Cerebellar nuclear complex (tissue), 1 donor: ENCODE data around the gene FARP1.

ENCODE experiments used
- DNase-seq, 2 experiments: peaks; one replicate each; lab custom pipeline; 2025; lab: John Stamatoyannopoulos, UW

The FARP1 gene

GRCh38 chr13:98308086-98308911 is 165.4 kb downstream of the FARP1 start:
- no peak for DNase-seq

DNA sequence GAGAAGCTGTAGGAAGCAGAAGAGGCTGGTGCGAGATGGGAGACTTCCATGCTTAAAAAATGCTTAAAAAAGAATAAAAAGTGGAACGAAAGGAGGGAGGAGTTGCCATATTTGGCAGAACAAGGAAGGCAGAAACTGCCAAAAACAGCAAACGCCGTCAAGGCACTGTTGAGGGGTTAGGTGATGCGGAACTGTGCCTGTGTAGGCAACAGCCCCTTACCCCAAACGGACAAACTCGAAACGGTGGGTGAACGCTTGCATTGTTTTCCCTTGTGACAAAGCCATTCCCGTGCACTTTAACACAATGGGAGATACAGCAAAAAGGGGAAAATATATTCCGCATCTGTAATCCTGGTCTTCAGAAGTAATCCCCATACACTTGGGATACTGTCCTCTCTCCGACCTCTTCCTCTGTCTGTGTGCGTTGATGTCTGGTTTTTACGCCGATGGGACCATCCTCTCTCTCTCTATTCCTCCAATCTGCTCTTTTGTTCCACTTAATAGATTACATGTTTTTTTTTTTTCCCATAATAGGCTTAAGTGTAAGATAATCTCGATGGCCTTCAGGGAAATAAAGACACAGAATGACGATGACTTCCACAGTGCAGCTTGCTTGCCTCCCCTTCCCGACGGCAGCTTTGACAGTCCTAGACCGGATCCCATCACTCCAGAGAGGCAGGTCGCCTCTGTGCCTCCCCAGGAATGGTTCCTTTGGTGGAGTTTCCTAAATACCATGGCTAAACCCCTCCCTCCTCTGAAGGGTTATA is 166.9 kb downstream of the FARP1 start:
- DNase-seq = no peak

DNA sequence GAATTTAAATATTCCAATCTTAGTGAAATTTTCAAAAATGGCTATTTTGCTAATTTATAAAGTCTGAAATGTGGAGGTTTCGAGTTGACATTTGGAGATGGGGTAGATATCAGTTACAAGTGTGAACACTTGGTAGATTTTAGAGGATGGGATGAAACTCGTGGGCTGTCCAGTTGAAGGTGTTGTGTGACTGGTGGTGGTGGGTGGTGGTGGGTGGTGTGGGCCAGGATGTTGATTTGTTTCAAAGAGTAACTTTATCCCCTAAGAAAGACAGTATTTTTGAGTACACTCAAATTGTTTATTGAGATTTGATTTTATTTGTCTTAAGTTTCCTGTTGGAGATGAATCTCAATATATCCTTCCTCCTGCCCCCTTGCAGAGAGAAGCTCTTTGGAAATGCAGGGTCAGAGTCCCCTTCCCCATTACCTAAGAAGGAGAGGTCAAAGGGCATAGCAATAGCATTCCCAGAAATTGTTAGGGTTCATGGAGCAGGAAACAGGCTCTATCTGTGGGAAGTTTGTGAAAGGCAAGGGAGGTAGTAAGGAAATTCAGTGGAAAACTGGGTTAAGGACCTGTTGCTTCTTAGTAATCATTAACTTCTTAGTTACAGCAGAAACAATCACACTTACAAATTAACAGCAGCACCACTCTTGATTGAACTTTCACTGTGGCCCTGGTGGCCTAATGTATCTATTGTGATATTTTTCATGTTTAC is 167.7 kb downstream of the FARP1 start:
- DNase-seq = no peak

DNA sequence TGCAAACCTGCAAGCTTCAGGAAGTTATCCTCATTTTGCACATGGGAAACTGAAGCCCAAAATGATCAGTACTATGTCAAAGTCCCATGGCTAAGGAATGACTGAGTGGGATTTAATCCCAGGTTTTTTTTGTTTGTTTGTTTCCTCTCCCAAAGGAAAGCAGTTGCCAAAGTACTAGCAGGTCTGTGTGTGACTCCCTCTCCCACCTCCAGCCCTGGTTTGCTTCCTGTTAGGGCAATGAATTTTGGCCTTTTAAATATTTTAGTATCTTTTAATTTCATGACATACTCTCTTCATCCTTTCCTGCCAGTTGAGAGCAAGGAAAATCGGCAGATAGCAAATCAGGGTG is 168.3 kb downstream of the FARP1 start:
- no peak for DNase-seq

DNA sequence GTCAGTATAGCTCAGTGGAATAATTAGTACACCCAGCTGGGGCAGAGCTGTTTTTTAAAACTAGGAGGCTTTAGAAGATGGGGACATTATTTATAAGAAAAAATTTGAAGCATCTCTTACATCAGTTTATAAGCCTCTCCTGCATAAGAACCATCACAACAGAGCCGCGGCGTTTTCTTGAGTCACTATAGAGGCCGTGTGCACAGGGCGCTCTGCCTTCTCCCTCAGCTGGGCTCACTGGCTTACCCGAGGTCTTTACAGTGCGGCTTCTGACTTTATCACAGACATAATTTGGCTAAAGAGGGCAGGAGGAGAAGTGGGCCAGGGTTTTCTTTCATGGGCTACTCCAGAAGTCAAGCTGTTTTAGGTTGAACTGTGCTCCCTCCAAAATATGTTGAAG is 169.7 kb downstream of the FARP1 start:
- DNase-seq = no peak

DNA sequence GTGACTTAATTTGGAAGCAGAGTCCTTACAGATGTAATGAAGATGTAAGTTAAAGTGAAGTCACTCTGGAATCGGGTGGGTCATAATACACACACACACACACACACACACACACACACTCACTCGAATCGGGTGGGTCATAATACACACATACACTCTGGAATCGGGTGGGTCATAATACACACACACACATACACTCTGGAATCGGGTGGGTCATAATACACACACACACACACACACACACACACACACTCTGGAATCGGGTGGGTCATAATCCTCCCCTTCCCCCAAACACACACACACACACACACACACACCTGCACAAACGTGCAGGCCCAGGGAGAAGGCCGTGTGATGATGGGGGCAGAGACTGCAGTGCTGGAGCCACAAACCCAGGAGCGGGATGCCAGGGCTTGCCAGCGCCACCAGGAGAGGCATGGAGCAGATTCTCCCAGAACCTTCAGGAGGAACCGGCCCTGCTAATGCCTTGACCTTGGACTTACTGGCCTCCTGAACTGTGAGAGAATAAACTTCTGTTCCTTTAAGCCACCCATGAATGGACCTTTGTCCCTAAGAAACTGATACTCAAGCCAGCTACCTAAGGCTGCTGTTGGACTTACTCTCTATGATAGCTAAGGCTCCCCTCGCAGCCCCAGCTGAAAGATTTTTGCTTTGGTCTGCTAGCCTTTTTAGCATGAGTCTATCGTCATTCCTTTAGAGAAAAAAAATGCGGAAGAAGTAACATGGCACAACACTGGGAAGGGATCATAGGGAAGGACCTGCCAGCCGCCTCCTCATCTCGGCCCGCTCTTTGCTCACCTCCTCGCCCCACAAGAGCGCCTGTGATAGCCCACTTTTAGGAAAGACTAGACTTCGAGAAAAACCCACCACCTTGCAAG is 170.4 kb downstream of the FARP1 start:
- DNase-seq = no peak

GRCh38 chr13:98313922-98314292 is 171.0 kb downstream of the FARP1 start:
- DNase-seq = no peak

GRCh38 chr13:98315466-98315865 is 172.6 kb downstream of the FARP1 start:
- DNase-seq = no peak

DNA sequence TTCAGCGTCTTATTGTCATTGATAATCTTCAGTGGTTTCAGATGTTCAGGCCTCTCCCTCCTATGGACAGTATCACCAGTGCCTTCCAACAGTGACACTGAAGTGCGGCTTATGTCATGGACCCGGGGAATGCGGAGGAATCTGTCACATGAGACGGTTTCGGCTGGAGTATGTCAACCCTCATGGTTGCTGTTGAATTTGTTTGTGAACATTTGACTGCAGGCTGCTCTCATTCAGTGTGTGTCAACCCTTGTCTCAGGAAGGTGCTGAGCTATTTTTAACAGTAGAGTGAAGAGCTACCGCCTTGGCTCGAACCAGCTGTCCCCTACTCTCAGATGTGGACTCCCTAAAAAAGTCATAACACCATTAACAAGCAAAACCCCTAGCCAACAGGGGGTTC is 173.0 kb downstream of the FARP1 start:
- DNase-seq = no peak

DNA sequence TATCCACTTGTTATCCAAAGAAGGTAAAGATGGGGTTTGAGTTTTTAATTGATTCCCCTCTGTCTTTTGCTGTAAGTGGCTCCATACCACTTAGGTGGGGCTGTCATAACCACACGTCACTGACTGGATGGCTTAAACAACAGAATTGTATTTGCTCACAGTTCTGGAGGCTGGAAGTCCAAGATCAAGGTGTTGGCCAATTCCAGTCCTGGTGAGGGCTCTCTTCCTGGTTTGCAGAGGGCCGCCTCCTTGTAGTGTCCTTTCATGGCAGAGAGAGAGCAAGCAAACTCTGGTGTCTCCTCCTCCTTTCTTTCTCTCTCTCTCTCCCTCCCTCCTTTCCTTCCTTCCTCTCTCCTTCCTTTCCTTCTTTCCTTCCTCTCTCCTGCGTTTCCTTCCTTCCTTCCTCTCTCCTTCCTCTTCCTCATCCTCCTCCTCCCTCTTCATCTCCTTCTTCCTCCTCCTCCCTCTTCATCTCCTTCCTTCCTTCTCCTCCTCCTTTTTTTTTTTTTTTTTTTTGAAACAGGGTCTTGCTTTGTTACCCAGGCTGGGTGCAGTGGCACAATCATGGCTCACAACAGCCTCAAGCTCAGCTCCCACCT is 174.8 kb downstream of the FARP1 start:
- DNase-seq = no peak

DNA sequence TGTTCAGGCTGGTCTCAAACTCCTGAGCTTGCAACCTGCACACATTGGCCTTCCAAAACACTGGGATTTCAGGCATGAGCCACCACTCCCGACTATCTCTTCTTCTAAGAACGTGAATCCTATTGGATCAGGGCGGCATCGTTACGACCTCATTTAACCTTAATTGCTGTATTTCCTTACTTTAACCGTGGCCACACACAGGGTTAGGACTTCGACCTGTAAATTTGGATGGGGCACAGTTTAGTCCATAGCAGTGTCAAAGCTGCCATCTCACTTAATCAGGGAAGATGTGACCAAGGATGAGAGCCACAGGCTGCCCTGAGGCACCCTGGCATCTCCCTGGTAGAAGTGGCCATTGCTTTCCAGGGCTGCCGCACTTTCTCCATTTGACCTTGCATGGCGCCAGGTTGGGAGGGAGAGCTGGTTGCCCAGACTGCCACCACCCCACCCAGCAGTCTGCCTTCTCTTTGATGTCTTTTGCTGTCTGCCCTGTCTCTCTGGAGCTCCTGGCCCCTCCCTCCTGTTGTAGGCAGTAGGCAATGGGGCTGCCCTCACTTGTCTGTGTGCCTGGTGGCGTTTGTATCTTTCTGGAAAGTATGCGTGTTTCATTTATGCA is 175.5 kb downstream of the FARP1 start:
- DNase-seq = no peak

GRCh38 chr13:98320561-98321105 is 177.7 kb downstream of the FARP1 start:
- no peak for DNase-seq

- no peak for DNase-seq
These were observed 178.5 kb downstream of the FARP1 start for GRCh38 chr13:98321395-98321794.

DNA sequence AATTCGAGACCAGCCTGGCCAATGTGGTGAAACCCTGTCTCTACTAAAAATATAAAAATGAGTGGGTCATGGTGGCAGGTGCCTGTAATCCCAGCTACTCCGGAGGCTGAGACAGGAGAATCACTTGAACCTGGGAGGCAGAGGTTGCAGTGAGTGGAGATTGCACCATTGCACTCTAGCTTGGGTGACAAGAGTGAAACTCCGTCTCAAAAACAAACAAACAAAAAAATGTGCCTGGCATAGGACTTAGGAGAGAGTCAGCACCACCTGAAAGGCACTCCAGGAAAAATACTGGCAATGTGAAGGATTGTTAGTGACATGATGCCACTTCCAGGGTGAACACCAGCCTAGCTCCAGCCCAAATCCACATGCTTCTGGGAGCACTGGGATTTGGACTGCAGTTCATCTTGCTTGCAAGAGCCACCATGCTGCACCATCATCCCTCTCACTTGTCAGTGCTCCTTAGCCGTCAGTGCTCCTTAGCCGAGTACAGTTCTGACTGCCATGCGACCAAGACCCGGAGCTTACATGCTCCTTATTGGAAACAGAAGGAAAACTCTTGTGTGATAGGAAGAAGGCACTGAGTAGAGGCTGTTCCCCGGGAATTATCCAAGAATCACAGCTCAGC is 179.3 kb downstream of the FARP1 start:
- no peak for DNase-seq

DNA sequence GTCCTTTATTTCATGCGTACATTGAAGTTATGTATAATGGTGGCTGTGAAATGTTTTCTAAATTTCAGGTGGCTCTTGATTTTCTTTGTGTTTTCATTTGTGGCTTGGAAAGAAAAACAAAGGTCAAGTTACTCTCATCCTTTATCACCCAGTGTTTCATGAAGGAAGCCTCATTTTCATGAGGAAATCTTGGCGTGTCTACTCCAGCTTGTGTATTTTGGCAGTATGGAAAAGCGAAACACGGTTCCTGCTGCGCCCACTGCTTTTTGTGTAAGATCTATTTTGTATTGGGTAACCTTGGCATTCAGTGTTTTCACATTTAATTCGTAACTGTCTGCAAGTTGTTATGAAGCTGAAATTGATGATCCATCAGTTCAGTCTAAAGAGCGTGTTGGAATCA is 181.2 kb downstream of the FARP1 start:
- DNase-seq = no peak

DNA sequence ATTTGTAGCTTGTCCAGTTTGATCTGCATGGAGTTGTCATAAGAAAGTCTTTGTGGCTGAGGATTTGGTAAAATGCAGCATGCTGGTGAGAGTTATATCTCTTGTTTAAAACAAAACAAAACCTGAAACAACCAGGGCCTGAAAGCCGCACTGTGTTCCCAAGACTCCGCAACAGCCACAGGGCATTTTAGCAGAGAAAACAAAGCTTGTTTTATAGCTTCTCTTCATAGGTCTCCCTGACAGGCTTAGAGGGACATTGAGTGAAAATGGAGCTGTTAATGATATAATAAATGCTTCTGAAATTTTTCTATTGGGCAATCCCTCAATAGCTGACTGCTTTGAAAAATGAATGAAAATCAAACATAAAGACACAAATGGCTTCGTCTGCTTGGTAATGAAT is 182.8 kb downstream of the FARP1 start:
- DNase-seq = no peak

GRCh38 chr13:98326291-98326690 is 183.4 kb downstream of the FARP1 start:
- DNase-seq = no peak

- no peak for DNase-seq
These were observed 184.7 kb downstream of the FARP1 start for GRCh38 chr13:98327371-98328270.

DNA sequence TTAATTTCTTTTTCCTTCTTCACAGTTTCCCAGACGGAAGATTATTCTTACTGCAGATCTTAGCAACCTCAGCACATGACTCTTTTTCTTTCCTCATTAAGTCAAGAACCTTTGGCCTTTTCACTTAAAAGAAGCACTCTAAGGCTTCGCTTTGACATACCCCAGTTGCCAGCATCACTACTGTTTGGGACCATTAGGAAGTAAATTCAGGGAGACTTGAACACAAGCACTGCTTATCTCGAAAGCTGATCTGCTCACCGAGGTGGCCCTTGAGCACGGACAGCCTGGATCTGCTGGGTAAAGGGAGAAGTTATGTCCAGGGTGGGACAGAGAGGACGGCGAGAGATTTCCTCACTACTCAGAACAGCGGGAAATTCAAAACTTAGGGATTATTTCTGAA is 185.6 kb downstream of the FARP1 start:
- no peak for DNase-seq
